PC-9 (cell line): ENCODE data around the gene TMEM151B. TPM values are rescaled to one million over a fixed set of nuclear protein-coding genes. Genes with fewer than 3 reads are reported as not detected.
A peak's percentile ranks its signal among the peaks of the same experiment; 100 is the strongest.

Experiments
- BruUV-seq: library from RNA; stranded (reverse); fragments of 400-500 nt; replicated peaks from 2 replicates; lab custom pipeline; 2021; lab: Mats Ljungman, UMichigan
- CTCF ChIA-PET: fragments of 300-600 bp; sonication (Branson Sonifier 250); formaldehyde crosslinking; loops from one replicate; lab custom pipeline; 2022; ENCODE audit warnings: antibody characterized with exemption; lab: Charles Lee
- POLR2A ChIA-PET: fragments of 300-600 bp; sonication (Branson Sonifier 250); formaldehyde crosslinking; loops from one replicate; lab custom pipeline; 2022; ENCODE audit warnings: antibody characterized with exemption; ENCODE audit not compliant: unreplicated experiment; lab: Charles Lee
- DNase-seq, 2 experiments: peaks; one replicate each; pipeline versions ENCODE4 v3.0.0 to v3.0.0-alpha.2; 2015 to 2022; ENCODE audit warnings: mixed read lengths in 1 of 2
- H2AFZ ChIP-seq: fragments of 200-600 bp; sonication (generic); 2 replicates; pipeline ENCODE4 v1.8.1; 2017; ENCODE audit warnings: antibody characterized with exemption
- H3F3A ChIP-seq: fragments of 200-600 bp; sonication (generic); 2 replicates; pipeline ENCODE4 v1.8.1; 2017; ENCODE audit warnings: antibody characterized with exemption, mild to moderate bottlenecking, low read depth; ENCODE audit not compliant: insufficient read depth
- H3K27ac ChIP-seq: fragments of 200-600 bp; sonication (generic); 2 replicates; pipeline ENCODE4 v1.6.1; 2016; ENCODE audit warnings: mixed run types
- H3K27me3 ChIP-seq: fragments of 200-600 bp; sonication (generic); 2 replicates; pipeline ENCODE4 v1.6.1; 2016; ENCODE audit warnings: low read depth, mixed run types; ENCODE audit not compliant: insufficient read depth
- H3K36me3 ChIP-seq: fragments of 200-600 bp; sonication (generic); 2 replicates; pipeline ENCODE4 v1.6.1; 2016; ENCODE audit warnings: low read depth, mixed run types
- H3K4me1 ChIP-seq: fragments of 200-600 bp; sonication (generic); replicated peaks from 2 replicates; pipeline ENCODE4 v1.6.1; 2016; ENCODE audit warnings: mixed run types; ENCODE audit not compliant: insufficient read depth
- H3K4me2 ChIP-seq: fragments of 200-600 bp; sonication (generic); 2 replicates; pipeline ENCODE4 v1.6.1; 2017; ENCODE audit warnings: mixed run types
- H3K4me3 ChIP-seq: fragments of 200-600 bp; sonication (generic); 2 replicates; pipeline ENCODE4 v1.6.1; 2016; ENCODE audit warnings: mixed run types
- H3K79me2 ChIP-seq: fragments of 200-600 bp; sonication (generic); 2 replicates; pipeline ENCODE4 v1.6.1; 2017; ENCODE audit warnings: low read depth, mixed run types
- H3K9me2 ChIP-seq: fragments of 200-600 bp; sonication (generic); 2 replicates; pipeline ENCODE4 v1.8.1; 2017; ENCODE audit warnings: mild to moderate bottlenecking; ENCODE audit not compliant: insufficient read depth
- H3K9me3 ChIP-seq: fragments of 200-600 bp; sonication (generic); 2 replicates; pipeline ENCODE4 v1.8.1; 2016; ENCODE audit warnings: low read depth; ENCODE audit not compliant: insufficient read depth
- H4K20me1 ChIP-seq: fragments of 200-600 bp; sonication (generic); 2 replicates; pipeline ENCODE4 v1.8.1; 2017; ENCODE audit not compliant: insufficient read depth
- CTCF ChIP-seq: fragments of 200-600 bp; sonication (generic); conservative IDR thresholded peaks from 2 replicates; pipeline ENCODE4 v1.6.1; 2017; ENCODE audit warnings: mixed run types, antibody characterized with exemption, mild to moderate bottlenecking, moderate library complexity
- EZH2 ChIP-seq: fragments of 200-600 bp; sonication (generic); IDR thresholded peaks from 2 replicates; pipeline ENCODE4 v1.8.0; 2017; ENCODE audit warnings: antibody characterized with exemption, low read depth
- intact Hi-C: fragments of 100-400 bp; cut with micrococcal nuclease; formaldehyde crosslinking; loops from one replicate; pipeline ENCODE4 v1.10.0; 2022; ENCODE audit not compliant: unreplicated experiment
- total RNA-seq: library from RNA; stranded (reverse); gene quantifications from 2 replicates; pipeline ENCODE4 v1.2.3, GENCODE V29; 2021

TMEM151B gene
- total RNA-seq, 1 experiment from 2014 or later, result not detected

- Histone ChIP-seq H3K79me2 (peaks cover 42% of the 10 kb centered on the region), H3F3A (peaks cover 45% of the 10 kb centered on the region), H3K27me3 (no peaks in the 10 kb centered on the region), H3K9me3 (no peaks in the 10 kb centered on the region), H4K20me1 (peaks cover 40% of the 10 kb centered on the region), H3K36me3 (peaks cover 35% of the 10 kb centered on the region), H3K9me2 (no peaks in the 10 kb centered on the region), H3K4me1 (peaks cover 28% of the 10 kb centered on the region), H3K27ac (peak overlapping the region; percentile 94), H3K4me3 (peak overlapping the region; percentile 98), H2AFZ (peak overlapping the region; percentile 93), H3K4me2 (peak overlapping the region; percentile 97)
- DNase-seq, result peak; percentile 64 to 92
- POLR2A ChIA-PET, result interaction anchor here (0.5 to 1.2 kb wide), 7 partner anchors 8 to 810 kb away, joined by 4 to 17 read pairs (median 8); partner anchors contain the start of gene GTPBP2
- CTCF ChIA-PET, result interaction anchor here (0.6 to 0.8 kb wide), 2 partner anchors 9 to 24 kb away, joined by 3 to 23 read pairs; no protein-coding TSS in a partner anchor
- 0 out of 2 replicates have a peak, but pooled peaks have one; percentile 37 for TF ChIP-seq CTCF
- no peak for TF ChIP-seq EZH2
- intact Hi-C loops, result loop anchor here (1.0 to 5.0 kb wide), 3 partner anchors 9 to 129 kb away; no protein-coding TSS in a partner anchor
- TSS peak; percentile 62 for BruUV-seq
These were observed 24.2 kb upstream of the TMEM151B start for GRCh38 chr6:44245912-44246662.

- no peaks in the 10 kb centered on the region for H3K27me3 ChIP-seq
- peak within 1 kb of the TSS; percentile 98 for H3K4me3 ChIP-seq
- POLR2A ChIA-PET, result interaction anchor here (0.5 to 1.2 kb wide), 8 partner anchors 9 to 810 kb away, joined by 3 to 17 read pairs (median 7); partner anchors contain the start of gene GTPBP2
- H3K9me3 ChIP-seq, result no peaks in the 10 kb centered on the region
- CTCF ChIA-PET, result interaction anchor here (0.6 to 0.9 kb wide), 3 partner anchors 11 to 677 kb away, joined by 3 to 23 read pairs (median 4); no protein-coding TSS in a partner anchor
- H3F3A ChIP-seq, result peaks cover 52% of the 10 kb centered on the region
- no peaks in the 10 kb centered on the region for H3K9me2 ChIP-seq
- H3K79me2 ChIP-seq, result peaks cover 49% of the 10 kb centered on the region
- H4K20me1 ChIP-seq, result peaks cover 47% of the 10 kb centered on the region
- no TSS peak for BruUV-seq
- peak; percentile 94 to 97 for DNase-seq
- intact Hi-C loops, result loop anchor here (1.0 to 5.0 kb wide), 3 partner anchors 9 to 129 kb away; no protein-coding TSS in a partner anchor
- peak within 1 kb of the TSS; percentile 97 for H3K4me2 ChIP-seq
- H2AFZ ChIP-seq, result peak within 1 kb of the TSS; percentile 93
- H3K27ac ChIP-seq, result peak within 1 kb of the TSS; percentile 94
- H3K36me3 ChIP-seq, result peaks cover 42% of the 10 kb centered on the region
- H3K4me1 ChIP-seq, result peaks cover 35% of the 10 kb centered on the region
- TF ChIP-seq EZH2, result no peak
- no peak for TF ChIP-seq CTCF
These were observed 23.4 kb upstream of the TMEM151B start, which contains the start of gene HSP90AB1 for GRCh38 chr6:44246663-44247337. TSS of gene HSP90AB1 (plus strand) at chr6:44247101. CDS start at chr6:44248630, 1,529 bp downstream.
